ENCODE measurements around the gene PREP. TPM values are rescaled to one million over a fixed set of nuclear protein-coding genes. Genes with fewer than 3 reads are reported as not detected.
"Not testable (repeated sequence)": the region's sequence is repeated elsewhere in the genome, so short reads cannot be mapped to it uniquely, and the experiment has no call there.

The PREP gene
- total RNA-seq, 1 donor, result 17.7 TPM

GRCh38 chr6:105235155-105235554, 167.7 kb downstream of the PREP start:
- Histone ChIP-seq H2AFZ (ENCODE audit: low read length) (no peak overlapping the region), H3K27ac (ENCODE audit: low read depth, low read length) (no peak overlapping the region), H3K4me2 (ENCODE audit: insufficient read depth, low read length) (no peak overlapping the region)

GRCh38 chr6:105231771-105232170, 171.1 kb downstream of the PREP start:
- not testable (repeated sequence) for H2AFZ ChIP-seq (ENCODE audit: low read length)

More at GRCh38 chr6:105235155-105235554, 167.7 kb downstream of the PREP start:
- TF ChIP-seq CTCF (IDR thresholded peaks at IDR 0.05; ENCODE audit: extremely low read depth, low read depth, low read length), result no peak
- Histone ChIP-seq H3K9me3 (ENCODE audit: low read depth, low read length) (no peaks in the 10 kb centered on the region), H3K79me2 (ENCODE audit: insufficient read depth, low read length) (no peaks in the 10 kb centered on the region), H3K36me3 (ENCODE audit: insufficient read depth, low read length) (no peaks in the 10 kb centered on the region), H3K27me3 (ENCODE audit: insufficient read depth, low read length) (peaks cover 7% of the 10 kb centered on the region), H3K4me1 (ENCODE audit: insufficient read depth, low read length) (no peaks in the 10 kb centered on the region), H4K20me1 (ENCODE audit: insufficient read depth, low read length) (no peaks in the 10 kb centered on the region), H3K4me3 (ENCODE audit: insufficient read depth, low read length) (no peak overlapping the region)
- DNase-seq (ENCODE audit: insufficient read length, low spot score, missing footprints), result no peak

More at GRCh38 chr6:105231771-105232170, 171.1 kb downstream of the PREP start:
- not testable (repeated sequence) for H3K36me3 ChIP-seq (ENCODE audit: insufficient read depth, low read length); H4K20me1 ChIP-seq (ENCODE audit: insufficient read depth, low read length); H3K4me1 ChIP-seq (ENCODE audit: insufficient read depth, low read length); DNase-seq (ENCODE audit: insufficient read length, low spot score, missing footprints); H3K79me2 ChIP-seq (ENCODE audit: insufficient read depth, low read length); H3K9me3 ChIP-seq (ENCODE audit: low read depth, low read length); H3K27ac ChIP-seq (ENCODE audit: low read depth, low read length); H3K27me3 ChIP-seq (ENCODE audit: insufficient read depth, low read length); H3K4me3 ChIP-seq (ENCODE audit: insufficient read depth, low read length); H3K4me2 ChIP-seq (ENCODE audit: insufficient read depth, low read length)

Other genes with a start within 250 kb of the PREP start
- 32.6 and 41.8 TPM in 2 replicates for gene POPDC3, start 223.1 kb downstream of the PREP start, total RNA-seq